HepG2 (cell line): ENCODE measurements around the gene ADGRG6. TPM values are rescaled to one million over a fixed set of nuclear protein-coding genes. Genes with fewer than 3 reads are reported as not detected.
A peak's percentile ranks its signal among the peaks of the same experiment; 100 is the strongest.

ENCODE experiments used
- DMAP1 ChIP-seq: IDR thresholded peaks from 2 replicates; pipeline ENCODE4 v1.6.1; 2016
- ELF1 ChIP-seq: sonication (generic); formaldehyde crosslinking; IDR thresholded peaks from 2 replicates; pipeline ENCODE4 v1.4.0; 2020; ENCODE audit warnings: missing genetic modification reagents
- ETV5 ChIP-seq: IDR thresholded peaks from 2 replicates; pipeline ENCODE4 v1.6.1; 2018; ENCODE audit warnings: missing biosample characterization, missing genetic modification reagents, inconsistent platforms, borderline replicate concordance
- FOXP1 ChIP-seq, 2 experiments: fragments of 450-650 bp in 1 of 2; IDR thresholded peaks; 2 replicates each; pipeline ENCODE4 v1.6.1; 2017 to 2018; ENCODE audit warnings: antibody characterized with exemption in 1 of 2
- GZF1 ChIP-seq: sonication (generic); formaldehyde crosslinking; IDR thresholded peaks from 2 replicates; pipeline ENCODE4 v1.5.1; 2020; ENCODE audit warnings: mild to moderate bottlenecking, missing genetic modification reagents
- HMGA1 ChIP-seq: sonication (generic); formaldehyde crosslinking; conservative IDR thresholded peaks from 2 replicates; pipeline ENCODE4 v1.4.0; 2020; ENCODE audit warnings: missing genetic modification reagents
- LBX2 ChIP-seq: sonication (generic); formaldehyde crosslinking; IDR thresholded peaks from 2 replicates; pipeline ENCODE4 v1.5.0; 2020; ENCODE audit warnings: missing genetic modification reagents, mild to moderate bottlenecking, borderline replicate concordance
- MATR3 ChIP-seq: sonication (generic); formaldehyde crosslinking; IDR thresholded peaks from 2 replicates; pipeline ENCODE4 v1.4.0; 2020; ENCODE audit warnings: missing genetic modification reagents
- MIER3 ChIP-seq: IDR thresholded peaks from 2 replicates; pipeline ENCODE4 v1.6.1; 2016; ENCODE audit warnings: missing compliant biosample characterization, borderline replicate concordance
- PRMT3 ChIP-seq: sonication (generic); formaldehyde crosslinking; IDR thresholded peaks from 2 replicates; pipeline ENCODE4 v1.8.1; 2022; ENCODE audit warnings: low read depth, mild to moderate bottlenecking, moderate library complexity, missing genetic modification reagents, borderline replicate concordance
- REPIN1 ChIP-seq: sonication (generic); formaldehyde crosslinking; IDR thresholded peaks from 2 replicates; pipeline ENCODE4 v1.8.0; 2022; ENCODE audit warnings: missing genetic modification reagents, low read depth, mild to moderate bottlenecking, borderline replicate concordance
- RFX1 ChIP-seq: fragments of 450-650 bp; IDR thresholded peaks from 2 replicates; pipeline ENCODE4 v1.6.1; 2017
- SAFB2 ChIP-seq: sonication (generic); formaldehyde crosslinking; IDR thresholded peaks from 2 replicates; pipeline ENCODE4 v1.5.1; 2020; ENCODE audit warnings: missing genetic modification reagents, low read depth, mild to moderate bottlenecking, borderline replicate concordance
- SPEN ChIP-seq: sonication (generic); formaldehyde crosslinking; IDR thresholded peaks from 2 replicates; pipeline ENCODE4 v1.5.1; 2020; ENCODE audit warnings: low read depth, mild to moderate bottlenecking, missing genetic modification reagents
- SRF ChIP-seq: IDR thresholded peaks from 2 replicates; pipeline ENCODE4 v1.6.1; 2011; ENCODE audit warnings: mild to moderate bottlenecking, low read depth, low read length, moderate library complexity
- U2AF2 ChIP-seq: fragments of 200-400 bp; formaldehyde crosslinking; IDR thresholded peaks from 2 replicates; pipeline ENCODE4 v1.6.1; 2017; ENCODE audit warnings: low read depth, mild to moderate bottlenecking, low read length
- ZBTB38 ChIP-seq: sonication (generic); formaldehyde crosslinking; IDR thresholded peaks from 2 replicates; pipeline ENCODE4 v1.5.1; 2020; ENCODE audit warnings: mild to moderate bottlenecking, missing genetic modification reagents
- ZKSCAN8 ChIP-seq: IDR thresholded peaks from 2 replicates; pipeline ENCODE4 v1.6.1; 2016; ENCODE audit warnings: borderline replicate concordance, missing genetic modification reagents, missing compliant biosample characterization
- ZNF30 ChIP-seq: sonication (generic); formaldehyde crosslinking; IDR thresholded peaks from 2 replicates; pipeline ENCODE4 v1.5.0; 2020; ENCODE audit warnings: mild to moderate bottlenecking, missing genetic modification reagents
- ZNF572 ChIP-seq: sonication (generic); formaldehyde crosslinking; IDR thresholded peaks from 2 replicates; pipeline ENCODE4 v1.5.1; 2020; ENCODE audit warnings: mild to moderate bottlenecking, missing genetic modification reagents
- ZNF644 ChIP-seq: IDR thresholded peaks from 2 replicates; pipeline ENCODE4 v1.6.1; 2016; ENCODE audit warnings: low read depth
- ZNF841 ChIP-seq: sonication (generic); formaldehyde crosslinking; IDR thresholded peaks from 2 replicates; pipeline ENCODE4 v1.8.1; 2023; ENCODE audit warnings: missing genetic modification reagents, borderline replicate concordance
- polyA plus RNA-seq, 8 experiments: library from polyadenylated mRNA; depleted of rRNA in 3 of 8; stranded (reverse) in 7 of 8; unstranded in 1 of 8; fragments of >200 nt; fragmentation: Illumina TruSeq in 4 of 8; extraction: Trizol in 4 of 8; gene quantifications; 2 replicates each; pipeline versions ENCODE4 v1.2.1 to v1.2.3, GENCODE V29; 2011 to 2016; ENCODE audit warnings: low read depth in 4 of 8, missing spikeins in 1 of 8, mixed read lengths in 1 of 8; ENCODE audit not compliant: insufficient read depth in 1 of 8
- total RNA-seq, 5 experiments: library from RNA; depleted of rRNA; stranded (reverse); fragments of >200 nt; fragmentation: Illumina TruSeq; extraction: Trizol; gene quantifications; 2 replicates each; pipeline ENCODE4 v1.2.3, GENCODE V29; 2016; ENCODE audit warnings: low read depth in 1 of 5
- TF ChIP-seq, protein P1 (sequence below): sonication (generic); formaldehyde crosslinking; IDR thresholded peaks from 2 replicates; pipeline ENCODE4 v1.4.0; 2020; ENCODE audit warnings: missing genetic modification reagents, mild to moderate bottlenecking, borderline replicate concordance
- TF ChIP-seq, protein P2 (sequence below): sonication (generic); formaldehyde crosslinking; IDR thresholded peaks from 2 replicates; pipeline ENCODE4 v1.5.0; 2020; ENCODE audit warnings: missing genetic modification reagents
- TF ChIP-seq, protein P3 (sequence below): sonication (generic); formaldehyde crosslinking; IDR thresholded peaks from 2 replicates; pipeline ENCODE4 v1.5.0; 2020; ENCODE audit warnings: mild to moderate bottlenecking, missing genetic modification reagents

Gene ADGRG6
- total and polyA plus RNA-seq, 2 of the 13 experiments (the other 11 are each of a cell fraction or from before 2014, with no cell fraction given): 129 to 249 TPM

GRCh38 chr6:142373268-142374090 is 71.7 kb downstream of the ADGRG6 start (continued):
- TF ChIP-seq REPIN1 (CRISPR knock-in tag) (no peak), SPEN (CRISPR knock-in tag) (no peak), ZNF644 (CRISPR knock-in tag) (no peak), DMAP1 (CRISPR knock-in tag) (no peak), SAFB2 (CRISPR knock-in tag) (no peak), ZNF30 (CRISPR knock-in tag) (no peak), FOXP1 (IDR thresholded peaks at IDR 0.05) (peak; percentile 57; the same call in 1 of the 2 replicates), FOXP1 (CRISPR knock-in tag; IDR thresholded peaks at IDR 0.05) (peak; percentile 95), ZBTB38 (no peak), MATR3 (no peak), ELF1 (CRISPR knock-in tag) (no peak), ZNF841 (CRISPR knock-in tag) (no peak), LBX2 (CRISPR knock-in tag) (no peak), GZF1 (CRISPR knock-in tag) (no peak), ZNF572 (CRISPR knock-in tag) (no peak), ZKSCAN8 (CRISPR knock-in tag) (no peak), MIER3 (CRISPR knock-in tag) (no peak), HMGA1 (CRISPR knock-in tag) (no peak), SRF (no peak), PRMT3 (no peak), U2AF2 (no peak), RFX1 (no peak), ETV5 (peak; percentile 16; the same call in 1 of the 2 replicates)
- TF ChIP-seq, protein P1, sequence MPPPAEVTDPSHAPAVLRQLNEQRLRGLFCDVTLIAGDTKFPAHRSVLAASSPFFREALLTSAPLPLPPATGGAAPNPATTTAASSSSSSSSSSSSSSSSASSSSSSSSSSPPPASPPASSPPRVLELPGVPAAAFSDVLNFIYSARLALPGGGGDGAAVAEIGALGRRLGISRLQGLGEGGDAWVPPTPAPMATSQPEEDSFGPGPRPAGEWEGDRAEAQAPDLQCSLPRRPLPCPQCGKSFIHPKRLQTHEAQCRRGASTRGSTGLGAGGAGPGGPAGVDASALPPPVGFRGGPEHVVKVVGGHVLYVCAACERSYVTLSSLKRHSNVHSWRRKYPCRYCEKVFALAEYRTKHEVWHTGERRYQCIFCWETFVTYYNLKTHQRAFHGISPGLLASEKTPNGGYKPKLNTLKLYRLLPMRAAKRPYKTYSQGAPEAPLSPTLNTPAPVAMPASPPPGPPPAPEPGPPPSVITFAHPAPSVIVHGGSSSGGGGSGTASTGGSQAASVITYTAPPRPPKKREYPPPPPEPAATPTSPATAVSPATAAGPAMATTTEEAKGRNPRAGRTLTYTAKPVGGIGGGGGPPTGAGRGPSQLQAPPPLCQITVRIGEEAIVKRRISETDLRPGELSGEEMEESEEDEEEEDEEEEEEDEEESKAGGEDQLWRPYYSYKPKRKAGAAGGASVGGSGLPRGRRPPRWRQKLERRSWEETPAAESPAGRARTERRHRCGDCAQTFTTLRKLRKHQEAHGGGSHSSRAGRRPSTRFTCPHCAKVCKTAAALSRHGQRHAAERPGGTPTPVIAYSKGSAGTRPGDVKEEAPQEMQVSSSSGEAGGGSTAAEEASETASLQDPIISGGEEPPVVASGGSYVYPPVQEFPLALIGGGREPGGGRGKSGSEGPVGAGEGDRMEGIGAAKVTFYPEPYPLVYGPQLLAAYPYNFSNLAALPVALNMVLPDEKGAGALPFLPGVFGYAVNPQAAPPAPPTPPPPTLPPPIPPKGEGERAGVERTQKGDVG (CRISPR knock-in tag): no peak
- TF ChIP-seq, protein P2, sequence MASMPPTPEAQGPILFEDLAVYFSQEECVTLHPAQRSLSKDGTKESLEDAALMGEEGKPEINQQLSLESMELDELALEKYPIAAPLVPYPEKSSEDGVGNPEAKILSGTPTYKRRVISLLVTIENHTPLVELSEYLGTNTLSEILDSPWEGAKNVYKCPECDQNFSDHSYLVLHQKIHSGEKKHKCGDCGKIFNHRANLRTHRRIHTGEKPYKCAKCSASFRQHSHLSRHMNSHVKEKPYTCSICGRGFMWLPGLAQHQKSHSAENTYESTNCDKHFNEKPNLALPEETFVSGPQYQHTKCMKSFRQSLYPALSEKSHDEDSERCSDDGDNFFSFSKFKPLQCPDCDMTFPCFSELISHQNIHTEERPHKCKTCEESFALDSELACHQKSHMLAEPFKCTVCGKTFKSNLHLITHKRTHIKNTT (CRISPR knock-in tag): no peak
- TF ChIP-seq, protein P3, sequence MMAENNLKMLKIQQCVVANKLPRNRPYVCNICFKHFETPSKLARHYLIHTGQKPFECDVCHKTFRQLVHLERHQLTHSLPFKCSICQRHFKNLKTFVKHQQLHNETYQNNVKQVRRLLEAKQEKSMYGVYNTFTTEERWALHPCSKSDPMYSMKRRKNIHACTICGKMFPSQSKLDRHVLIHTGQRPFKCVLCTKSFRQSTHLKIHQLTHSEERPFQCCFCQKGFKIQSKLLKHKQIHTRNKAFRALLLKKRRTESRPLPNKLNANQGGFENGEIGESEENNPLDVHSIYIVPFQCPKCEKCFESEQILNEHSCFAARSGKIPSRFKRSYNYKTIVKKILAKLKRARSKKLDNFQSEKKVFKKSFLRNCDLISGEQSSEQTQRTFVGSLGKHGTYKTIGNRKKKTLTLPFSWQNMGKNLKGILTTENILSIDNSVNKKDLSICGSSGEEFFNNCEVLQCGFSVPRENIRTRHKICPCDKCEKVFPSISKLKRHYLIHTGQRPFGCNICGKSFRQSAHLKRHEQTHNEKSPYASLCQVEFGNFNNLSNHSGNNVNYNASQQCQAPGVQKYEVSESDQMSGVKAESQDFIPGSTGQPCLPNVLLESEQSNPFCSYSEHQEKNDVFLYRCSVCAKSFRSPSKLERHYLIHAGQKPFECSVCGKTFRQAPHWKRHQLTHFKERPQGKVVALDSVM (CRISPR knock-in tag): peak; percentile 88
